Ascending aorta (tissue), 2 donors: ENCODE measurements around the gene RND3. TPM values are rescaled to one million over a fixed set of nuclear protein-coding genes. Genes with fewer than 3 reads are reported as not detected.

Experiments used
- DNase-seq, 2 donors: peaks; one replicate each; pipeline ENCODE4 v3.0.0-alpha.2; 2019; ENCODE audit warnings: low spot score in 2 of 2
- H3K27ac ChIP-seq, 2 donors: fragments of 200-600 bp; sonication (generic); one replicate each; pipeline ENCODE4 v1.5.1; 2016 to 2017; ENCODE audit warnings: mild to moderate bottlenecking in 1 of 2
- H3K27me3 ChIP-seq: fragments of 200-600 bp; sonication (generic); one replicate; pipeline ENCODE4 v1.5.1; 2017
- H3K36me3 ChIP-seq, 2 donors: fragments of 200-600 bp; sonication (generic); one replicate each; pipeline ENCODE4 v1.5.1; 2016
- H3K4me1 ChIP-seq, 2 donors: fragments of 200-600 bp; sonication (generic); one replicate each; pipeline ENCODE4 v1.5.1; 2016 to 2017; ENCODE audit warnings: mild to moderate bottlenecking in 1 of 2
- H3K4me3 ChIP-seq, 2 donors: fragments of 200-600 bp; sonication (generic); one replicate each; pipeline ENCODE4 v1.5.1; 2016 to 2017; ENCODE audit warnings: mild to moderate bottlenecking in 1 of 2
- H3K9me3 ChIP-seq, 2 donors: fragments of 200-600 bp; sonication (generic); one replicate each; pipeline ENCODE4 v1.5.1; 2016
- intact Hi-C: fragments of 100-400 bp; cut with DNase I; formaldehyde crosslinking; loops from one replicate; pipeline ENCODE4 v1.15.1; 2023
- total RNA-seq: library from RNA; depleted of rRNA; stranded (reverse); fragments of >200 nt; gene quantifications from one replicate; pipeline ENCODE4 v1.1.0, GENCODE V29; 2016
- TF ChIP-seq, protein P1 (sequence below), 3 experiments: fragments of 200-600 bp in 2 of 3; fragments of 450-650 bp in 1 of 3; sonication (generic) in 2 of 3; IDR thresholded peaks; one replicate each; pipeline ENCODE4 v1.5.1; 2016 to 2019; ENCODE audit warnings: antibody characterized with exemption in 3 of 3, mild to moderate bottlenecking in 1 of 3, moderate library complexity in 1 of 3

RND3 gene
- total RNA-seq, 1 donor from 2014 or later: 10.7 TPM

DNA sequence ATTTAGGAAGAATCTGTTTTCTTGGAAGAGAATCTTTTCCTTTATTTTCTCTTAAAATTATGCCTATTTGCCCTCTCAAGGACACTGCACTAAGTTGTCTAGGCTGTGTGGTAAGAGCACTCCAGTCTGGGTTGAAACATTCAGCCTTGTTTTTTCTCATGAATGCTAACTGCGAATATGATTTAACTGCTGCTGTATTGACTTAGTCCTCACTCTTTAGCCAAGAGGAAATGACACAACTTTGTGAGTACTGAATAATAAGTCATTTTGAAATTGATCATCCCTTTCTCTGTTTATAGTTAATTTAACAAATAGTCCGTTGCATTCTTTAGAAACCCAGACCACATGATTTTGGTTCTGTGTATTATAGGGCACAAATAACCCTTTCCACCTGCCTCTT is 4.5 kb upstream of the RND3 start:
- Histone ChIP-seq H3K9me3 (no peaks in the 10 kb centered on the region), H3K4me1 (no peaks in the 10 kb centered on the region), H3K27me3 (no peaks in the 10 kb centered on the region), H3K27ac (no peak overlapping the region), H3K36me3 (no peaks in the 10 kb centered on the region), H3K4me3 (no peak overlapping the region)
- intact Hi-C loops: no loop called here
- TF ChIP-seq, protein P1, sequence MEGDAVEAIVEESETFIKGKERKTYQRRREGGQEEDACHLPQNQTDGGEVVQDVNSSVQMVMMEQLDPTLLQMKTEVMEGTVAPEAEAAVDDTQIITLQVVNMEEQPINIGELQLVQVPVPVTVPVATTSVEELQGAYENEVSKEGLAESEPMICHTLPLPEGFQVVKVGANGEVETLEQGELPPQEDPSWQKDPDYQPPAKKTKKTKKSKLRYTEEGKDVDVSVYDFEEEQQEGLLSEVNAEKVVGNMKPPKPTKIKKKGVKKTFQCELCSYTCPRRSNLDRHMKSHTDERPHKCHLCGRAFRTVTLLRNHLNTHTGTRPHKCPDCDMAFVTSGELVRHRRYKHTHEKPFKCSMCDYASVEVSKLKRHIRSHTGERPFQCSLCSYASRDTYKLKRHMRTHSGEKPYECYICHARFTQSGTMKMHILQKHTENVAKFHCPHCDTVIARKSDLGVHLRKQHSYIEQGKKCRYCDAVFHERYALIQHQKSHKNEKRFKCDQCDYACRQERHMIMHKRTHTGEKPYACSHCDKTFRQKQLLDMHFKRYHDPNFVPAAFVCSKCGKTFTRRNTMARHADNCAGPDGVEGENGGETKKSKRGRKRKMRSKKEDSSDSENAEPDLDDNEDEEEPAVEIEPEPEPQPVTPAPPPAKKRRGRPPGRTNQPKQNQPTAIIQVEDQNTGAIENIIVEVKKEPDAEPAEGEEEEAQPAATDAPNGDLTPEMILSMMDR (IDR thresholded peaks at IDR 0.05): no peak
- no peak for DNase-seq

DNA sequence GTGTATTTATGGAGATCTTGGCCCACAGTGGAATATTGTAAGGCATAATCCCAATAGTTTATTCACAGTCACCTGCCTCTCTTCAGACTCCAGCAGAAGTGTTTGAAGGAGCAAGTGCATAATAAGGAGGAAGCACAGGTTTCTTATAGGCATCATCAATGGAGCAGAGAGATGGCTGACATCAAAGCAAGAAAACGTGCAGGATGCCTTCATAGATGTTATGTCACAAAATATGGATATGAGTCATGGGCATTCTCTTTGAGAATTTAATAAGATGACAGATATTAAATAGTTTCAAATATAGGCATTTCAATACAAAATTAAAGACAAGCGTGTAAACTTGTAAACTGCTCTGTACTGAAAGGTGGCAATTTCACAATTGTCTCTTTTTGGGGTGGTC is 4.0 kb upstream of the RND3 start:
- no peaks in the 10 kb centered on the region for H3K4me1 ChIP-seq
- intact Hi-C loops: no loop called here
- H3K36me3 ChIP-seq: no peaks in the 10 kb centered on the region
- no peaks in the 10 kb centered on the region for H3K9me3 ChIP-seq
- H3K27ac ChIP-seq: no peak overlapping the region
- TF ChIP-seq, protein P1 (IDR thresholded peaks at IDR 0.05): no peak
- H3K27me3 ChIP-seq: no peaks in the 10 kb centered on the region
- DNase-seq: no peak
- no peak overlapping the region for H3K4me3 ChIP-seq

DNA sequence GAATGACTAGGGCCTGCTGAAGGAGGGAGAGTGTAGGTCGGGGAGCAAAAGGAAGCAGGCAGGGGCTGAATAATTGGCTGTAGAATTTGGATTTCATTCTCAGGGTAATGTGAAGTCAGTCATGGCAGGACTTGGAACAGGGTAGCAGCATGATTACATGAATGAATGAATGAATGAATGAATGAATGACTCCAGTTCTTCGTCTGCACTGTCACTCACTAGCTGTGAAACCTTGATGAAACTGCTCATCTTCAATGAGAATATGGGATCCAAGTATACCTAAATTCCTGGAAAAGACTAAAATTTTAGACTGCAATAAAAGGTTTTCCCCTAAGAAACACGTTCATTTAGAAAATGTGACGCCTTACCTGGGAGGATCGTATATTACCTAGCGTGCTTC is 3.0 kb upstream of the RND3 start:
- intact Hi-C loops: no loop called here
- Histone ChIP-seq H3K9me3 (no peaks in the 10 kb centered on the region), H3K4me3 (no peak overlapping the region), H3K36me3 (no peaks in the 10 kb centered on the region), H3K4me1 (no peaks in the 10 kb centered on the region), H3K27ac (no peak overlapping the region), H3K27me3 (no peaks in the 10 kb centered on the region)
- no peak for DNase-seq
- TF ChIP-seq, protein P1 (IDR thresholded peaks at IDR 0.05): no peak

DNA sequence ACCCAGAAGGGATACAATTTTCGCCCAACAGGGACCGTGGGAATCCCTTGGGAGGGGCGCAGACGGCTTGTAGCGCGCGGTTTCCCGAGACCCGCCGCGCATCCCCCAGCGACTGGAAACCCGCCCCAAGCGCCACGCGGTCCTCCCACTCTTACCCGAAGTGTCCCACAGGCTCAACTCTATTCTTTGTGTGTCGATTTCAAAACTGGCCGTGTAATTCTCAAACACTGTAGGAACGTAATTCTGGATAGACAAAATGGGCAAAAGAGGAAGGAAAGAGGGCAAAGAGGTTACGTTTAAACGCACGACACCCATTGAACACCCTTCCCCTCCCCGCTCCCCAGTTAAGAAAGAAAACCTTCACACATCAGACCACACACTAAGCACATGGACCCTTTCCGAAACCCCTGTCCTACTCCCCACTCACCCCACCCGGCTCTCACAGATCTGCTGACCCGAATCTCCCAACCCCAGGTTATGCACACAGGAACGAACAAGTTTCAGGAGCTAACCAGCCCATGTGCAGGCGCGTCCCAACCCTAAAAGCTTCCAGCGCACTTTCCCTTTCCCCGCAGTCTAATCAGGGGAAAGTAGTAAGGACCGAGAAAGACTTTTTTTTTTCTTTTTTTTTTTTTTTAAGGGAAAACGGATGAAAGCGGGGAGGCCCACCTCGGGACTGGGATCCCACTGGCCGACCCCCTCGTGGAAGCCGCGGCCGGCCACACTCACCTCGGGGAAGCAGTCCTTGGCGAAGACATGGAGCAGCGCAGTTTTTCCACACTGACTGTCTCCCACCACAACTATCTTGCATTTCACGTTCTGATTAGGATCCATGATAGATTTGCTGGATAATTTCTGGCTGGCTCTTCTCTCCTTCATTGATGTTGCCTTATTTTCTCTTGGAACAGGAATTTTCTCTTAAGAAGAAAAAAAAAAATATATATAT is 655 bp downstream of the RND3 start:
- Histone ChIP-seq H3K4me1 (peaks cover 0 to 24% of the 10 kb centered on the region in 2 donors), H3K27ac (peak overlapping the region; percentile 99 to 100), H3K27me3 (no peaks in the 10 kb centered on the region), H3K9me3 (no peaks in the 10 kb centered on the region), H3K36me3 (no peaks in the 10 kb centered on the region), H3K4me3 (peak overlapping the region; percentile 81 to 88)
- TF ChIP-seq, protein P1 (IDR thresholded peaks at IDR 0.05): no peak
- intact Hi-C loops: loop anchor here (1.0 to 10.0 kb wide), 8 partner anchors 20 to 1842 kb away; partner anchors contain the start of genes EPC2 and MMADHC
- peak in 1 of 2 donors; percentile 67 for DNase-seq

- intact Hi-C loops: loop anchor here (2.0 to 10.0 kb wide), 6 partner anchors 19 to 1841 kb away; partner anchors contain the start of genes EPC2 and MMADHC
- TF ChIP-seq, protein P1 (IDR thresholded peaks at IDR 0.05): no peak
- Histone ChIP-seq H3K27me3 (no peaks in the 10 kb centered on the region), H3K27ac (peak overlapping the region; percentile 99 to 100), H3K36me3 (no peaks in the 10 kb centered on the region), H3K4me3 (peak overlapping the region; percentile 81 to 88), H3K9me3 (no peaks in the 10 kb centered on the region), H3K4me1 (peaks cover 4 to 32% of the 10 kb centered on the region in 2 donors)
- peak; percentile 49 to 92 for DNase-seq
Observed at GRCh38 chr2:150485871-150486538, 1.5 kb downstream of the RND3 start.
